ENCODE measurements around the gene SNX5. TPM values are rescaled to one million over a fixed set of nuclear protein-coding genes. Genes with fewer than 3 reads are reported as not detected.

Gene SNX5
- total RNA-seq, 1 experiment from 2014 or later, result 159 TPM

DNA sequence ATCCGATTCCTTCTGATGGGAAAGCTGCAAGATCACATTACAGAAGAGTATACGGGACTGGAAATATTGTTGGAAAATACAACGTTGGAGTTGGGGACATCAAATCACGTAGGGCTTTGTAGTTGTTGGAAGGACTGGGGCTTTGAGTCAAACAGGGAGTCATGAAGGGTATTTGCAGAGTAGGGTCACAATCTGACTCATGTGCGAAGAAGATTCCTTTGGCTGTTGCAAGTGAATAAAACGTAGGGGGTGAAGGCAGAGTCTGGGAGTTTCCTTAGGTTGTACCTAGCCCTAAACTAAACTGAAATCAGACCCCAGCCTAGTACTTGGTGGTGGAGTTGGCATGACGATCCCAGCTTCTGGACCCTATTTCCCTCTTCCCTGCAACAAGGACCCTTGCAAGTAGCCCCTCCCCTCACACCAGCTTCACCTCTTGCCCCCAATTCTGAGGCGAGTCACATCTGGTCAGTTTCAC, 32.3 kb downstream of the SNX5 start:
- no peak for TF ChIP-seq JUND (IDR thresholded peaks at IDR 0.05)
- no peak for TF ChIP-seq POLR2A (IDR thresholded peaks at IDR 0.05; ENCODE audit: borderline replicate concordance, extremely low read depth, insufficient read depth, insufficient read length)
- no peak for TF ChIP-seq ZFX (IDR thresholded peaks at IDR 0.05)
- TF ChIP-seq RAD21 (IDR thresholded peaks at IDR 0.05; ENCODE audit: low read depth), result no peak
- TF ChIP-seq CEBPB (IDR thresholded peaks at IDR 0.05; ENCODE audit: low read depth), result no peak
- no peak for TF ChIP-seq POLR2AphosphoS5 (IDR thresholded peaks at IDR 0.05; ENCODE audit: low read depth, low read length)
- TF ChIP-seq, protein P1, sequence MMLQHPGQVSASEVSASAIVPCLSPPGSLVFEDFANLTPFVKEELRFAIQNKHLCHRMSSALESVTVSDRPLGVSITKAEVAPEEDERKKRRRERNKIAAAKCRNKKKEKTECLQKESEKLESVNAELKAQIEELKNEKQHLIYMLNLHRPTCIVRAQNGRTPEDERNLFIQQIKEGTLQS (IDR thresholded peaks at IDR 0.05), result no peak
- TF ChIP-seq, protein P2, sequence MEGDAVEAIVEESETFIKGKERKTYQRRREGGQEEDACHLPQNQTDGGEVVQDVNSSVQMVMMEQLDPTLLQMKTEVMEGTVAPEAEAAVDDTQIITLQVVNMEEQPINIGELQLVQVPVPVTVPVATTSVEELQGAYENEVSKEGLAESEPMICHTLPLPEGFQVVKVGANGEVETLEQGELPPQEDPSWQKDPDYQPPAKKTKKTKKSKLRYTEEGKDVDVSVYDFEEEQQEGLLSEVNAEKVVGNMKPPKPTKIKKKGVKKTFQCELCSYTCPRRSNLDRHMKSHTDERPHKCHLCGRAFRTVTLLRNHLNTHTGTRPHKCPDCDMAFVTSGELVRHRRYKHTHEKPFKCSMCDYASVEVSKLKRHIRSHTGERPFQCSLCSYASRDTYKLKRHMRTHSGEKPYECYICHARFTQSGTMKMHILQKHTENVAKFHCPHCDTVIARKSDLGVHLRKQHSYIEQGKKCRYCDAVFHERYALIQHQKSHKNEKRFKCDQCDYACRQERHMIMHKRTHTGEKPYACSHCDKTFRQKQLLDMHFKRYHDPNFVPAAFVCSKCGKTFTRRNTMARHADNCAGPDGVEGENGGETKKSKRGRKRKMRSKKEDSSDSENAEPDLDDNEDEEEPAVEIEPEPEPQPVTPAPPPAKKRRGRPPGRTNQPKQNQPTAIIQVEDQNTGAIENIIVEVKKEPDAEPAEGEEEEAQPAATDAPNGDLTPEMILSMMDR (IDR thresholded peaks at IDR 0.05 in 2 of 3, conservative IDR thresholded peaks at IDR 0.05 in 1 of 3; ENCODE audit: borderline replicate concordance in 1 of 3, insufficient read depth in 1 of 3, low read depth in 2 of 3, low read length in 2 of 3), result no peak
- TF ChIP-seq, protein P3, sequence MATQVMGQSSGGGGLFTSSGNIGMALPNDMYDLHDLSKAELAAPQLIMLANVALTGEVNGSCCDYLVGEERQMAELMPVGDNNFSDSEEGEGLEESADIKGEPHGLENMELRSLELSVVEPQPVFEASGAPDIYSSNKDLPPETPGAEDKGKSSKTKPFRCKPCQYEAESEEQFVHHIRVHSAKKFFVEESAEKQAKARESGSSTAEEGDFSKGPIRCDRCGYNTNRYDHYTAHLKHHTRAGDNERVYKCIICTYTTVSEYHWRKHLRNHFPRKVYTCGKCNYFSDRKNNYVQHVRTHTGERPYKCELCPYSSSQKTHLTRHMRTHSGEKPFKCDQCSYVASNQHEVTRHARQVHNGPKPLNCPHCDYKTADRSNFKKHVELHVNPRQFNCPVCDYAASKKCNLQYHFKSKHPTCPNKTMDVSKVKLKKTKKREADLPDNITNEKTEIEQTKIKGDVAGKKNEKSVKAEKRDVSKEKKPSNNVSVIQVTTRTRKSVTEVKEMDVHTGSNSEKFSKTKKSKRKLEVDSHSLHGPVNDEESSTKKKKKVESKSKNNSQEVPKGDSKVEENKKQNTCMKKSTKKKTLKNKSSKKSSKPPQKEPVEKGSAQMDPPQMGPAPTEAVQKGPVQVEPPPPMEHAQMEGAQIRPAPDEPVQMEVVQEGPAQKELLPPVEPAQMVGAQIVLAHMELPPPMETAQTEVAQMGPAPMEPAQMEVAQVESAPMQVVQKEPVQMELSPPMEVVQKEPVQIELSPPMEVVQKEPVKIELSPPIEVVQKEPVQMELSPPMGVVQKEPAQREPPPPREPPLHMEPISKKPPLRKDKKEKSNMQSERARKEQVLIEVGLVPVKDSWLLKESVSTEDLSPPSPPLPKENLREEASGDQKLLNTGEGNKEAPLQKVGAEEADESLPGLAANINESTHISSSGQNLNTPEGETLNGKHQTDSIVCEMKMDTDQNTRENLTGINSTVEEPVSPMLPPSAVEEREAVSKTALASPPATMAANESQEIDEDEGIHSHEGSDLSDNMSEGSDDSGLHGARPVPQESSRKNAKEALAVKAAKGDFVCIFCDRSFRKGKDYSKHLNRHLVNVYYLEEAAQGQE (IDR thresholded peaks at IDR 0.05; ENCODE audit: low read depth), result no peak
- TF ChIP-seq, protein P4, sequence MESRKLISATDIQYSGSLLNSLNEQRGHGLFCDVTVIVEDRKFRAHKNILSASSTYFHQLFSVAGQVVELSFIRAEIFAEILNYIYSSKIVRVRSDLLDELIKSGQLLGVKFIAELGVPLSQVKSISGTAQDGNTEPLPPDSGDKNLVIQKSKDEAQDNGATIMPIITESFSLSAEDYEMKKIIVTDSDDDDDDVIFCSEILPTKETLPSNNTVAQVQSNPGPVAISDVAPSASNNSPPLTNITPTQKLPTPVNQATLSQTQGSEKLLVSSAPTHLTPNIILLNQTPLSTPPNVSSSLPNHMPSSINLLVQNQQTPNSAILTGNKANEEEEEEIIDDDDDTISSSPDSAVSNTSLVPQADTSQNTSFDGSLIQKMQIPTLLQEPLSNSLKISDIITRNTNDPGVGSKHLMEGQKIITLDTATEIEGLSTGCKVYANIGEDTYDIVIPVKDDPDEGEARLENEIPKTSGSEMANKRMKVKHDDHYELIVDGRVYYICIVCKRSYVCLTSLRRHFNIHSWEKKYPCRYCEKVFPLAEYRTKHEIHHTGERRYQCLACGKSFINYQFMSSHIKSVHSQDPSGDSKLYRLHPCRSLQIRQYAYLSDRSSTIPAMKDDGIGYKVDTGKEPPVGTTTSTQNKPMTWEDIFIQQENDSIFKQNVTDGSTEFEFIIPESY (IDR thresholded peaks at IDR 0.05; ENCODE audit: extremely low read depth, insufficient replicate concordance, low read length), result no peak
- no peak for TF ChIP-seq FOSL1 (IDR thresholded peaks at IDR 0.05; ENCODE audit: low read depth)
- no peak for TF ChIP-seq ZNF274 (IDR thresholded peaks at IDR 0.05; ENCODE audit: low read depth, low read length)
- no peak for TF ChIP-seq ELF1 (IDR thresholded peaks at IDR 0.05; ENCODE audit: borderline replicate concordance, low read depth)
- no peak for TF ChIP-seq CBX3 (IDR thresholded peaks at IDR 0.05; ENCODE audit: low read depth)
- TF ChIP-seq SRF (IDR thresholded peaks at IDR 0.05; ENCODE audit: low read depth), result no peak
- TF ChIP-seq, protein P5, sequence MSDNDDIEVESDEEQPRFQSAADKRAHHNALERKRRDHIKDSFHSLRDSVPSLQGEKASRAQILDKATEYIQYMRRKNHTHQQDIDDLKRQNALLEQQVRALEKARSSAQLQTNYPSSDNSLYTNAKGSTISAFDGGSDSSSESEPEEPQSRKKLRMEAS (IDR thresholded peaks at IDR 0.05), result no peak
- no peak for TF ChIP-seq EZH2 (IDR thresholded peaks at IDR 0.05)
- no peak for TF ChIP-seq EGR1 (IDR thresholded peaks at IDR 0.05; ENCODE audit: low read depth)
- no peak for TF ChIP-seq YY1 (IDR thresholded peaks at IDR 0.05; ENCODE audit: extremely low read depth, insufficient replicate concordance, low read depth, low read length)
- Histone ChIP-seq H4K20me1 (ENCODE audit: insufficient read depth) (peaks cover 4% of the 10 kb centered on the region; the same call in 1 of the 2 replicates), H3K4me3 (replicated peaks in 1 of 2; ENCODE audit: low read depth in 1 of 2, low read length in 2 of 2) (no peak overlapping the region), H3K9me3 (ENCODE audit: control insufficient read depth in 1 of 2, insufficient read depth in 1 of 2, low read depth in 1 of 2, low read length in 2 of 2) (no peaks in the 10 kb centered on the region), H3K27ac (ENCODE audit: low read depth, low read length) (no peak overlapping the region), H2AFZ (ENCODE audit: low read depth, low read length, poor library complexity, severe bottlenecking) (no peak overlapping the region), H3K27me3 (ENCODE audit: insufficient read depth, low read length) (no peaks in the 10 kb centered on the region), H3K9me2 (ENCODE audit: insufficient read depth) (no peaks in the 10 kb centered on the region), H3K79me2 (ENCODE audit: insufficient read depth, low read length) (no peaks in the 10 kb centered on the region), H3K4me2 (ENCODE audit: low read length) (no peak overlapping the region), H3K36me3 (ENCODE audit: control insufficient read depth in 1 of 2, insufficient read depth in 2 of 2, low read length in 2 of 2) (peaks cover 0 to 6% of the 10 kb centered on the region in 2 experiments; a peak in 2 of 4 replicates), H3K9ac (ENCODE audit: low read length) (no peak overlapping the region), H3K4me1 (ENCODE audit: control insufficient read depth in 1 of 2, insufficient read depth in 2 of 2, low read length in 2 of 2) (peaks cover 0 to 11% of the 10 kb centered on the region in 2 experiments; a peak in 1 of 4 replicates)
- DNase-seq (ENCODE audit: low read depth, low spot score) (no peak), ATAC-seq (no peak)
- CTCF ChIA-PET, result no interaction called here
- RAD21 ChIA-PET (ENCODE audit: low non-redundant PET in 1 of 2, low total read pairs in 2 of 2, uncharacterized antibody in 2 of 2, unreplicated experiment in 2 of 2), result no interaction called here
- intact Hi-C loops (cut with micrococcal nuclease), result loop anchor here (5.0 kb wide), 1 partner anchor 399 kb away; no protein-coding TSS in a partner anchor
- POLR2A ChIA-PET, result no interaction called here
- BruUV-seq (replicated peaks), result no TSS peak

Measured in HCT116 (cell line).